Inferior parietal cortex (tissue), 1 donor: ENCODE data around the gene PSEN1.

Source experiments
- DNase-seq: peaks from one replicate; pipeline ENCODE4 v3.0.0-alpha.2; 2016; ENCODE audit errors: extremely low spot score

The PSEN1 gene

GRCh38 chr14:73253721-73254120 lies 117.4 kb downstream of the PSEN1 start:
- no peak for DNase-seq

- DNase-seq, result no peak
These were observed 118.1 kb downstream of the PSEN1 start for GRCh38 chr14:73254247-73255004.

GRCh38 chr14:73255005-73255400 lies 118.7 kb downstream of the PSEN1 start:
- no peak for DNase-seq

GRCh38 chr14:73255693-73256225 lies 119.5 kb downstream of the PSEN1 start:
- DNase-seq, result no peak

- no peak for DNase-seq
These were observed 121.8 kb downstream of the PSEN1 start for GRCh38 chr14:73258076-73258475.

- DNase-seq, result no peak
These were observed 122.7 kb downstream of the PSEN1 start for GRCh38 chr14:73258845-73259611.

GRCh38 chr14:73259837-73260236 lies 123.5 kb downstream of the PSEN1 start:
- no peak for DNase-seq

- no peak for DNase-seq
These were observed 124.3 kb downstream of the PSEN1 start for GRCh38 chr14:73260574-73260973.

- no peak for DNase-seq
These were observed 124.8 kb downstream of the PSEN1 start for GRCh38 chr14:73261075-73261474.

- no peak for DNase-seq
These were observed 125.5 kb downstream of the PSEN1 start for GRCh38 chr14:73261520-73262426.

GRCh38 chr14:73262427-73263183 lies 126.3 kb downstream of the PSEN1 start:
- no peak for DNase-seq

GRCh38 chr14:73263606-73264005 lies 127.3 kb downstream of the PSEN1 start:
- DNase-seq, result no peak

GRCh38 chr14:73264080-73264884 lies 128.0 kb downstream of the PSEN1 start:
- no peak for DNase-seq

GRCh38 chr14:73264885-73265720 lies 128.8 kb downstream of the PSEN1 start:
- DNase-seq, result no peak

- DNase-seq, result no peak
These were observed 129.4 kb downstream of the PSEN1 start for GRCh38 chr14:73265721-73266046.

- DNase-seq, result no peak
These were observed 130.0 kb downstream of the PSEN1 start for GRCh38 chr14:73266317-73266716.

GRCh38 chr14:73267474-73267873 lies 131.2 kb downstream of the PSEN1 start:
- DNase-seq, result no peak

- DNase-seq, result no peak
These were observed 133.6 kb downstream of the PSEN1 start for GRCh38 chr14:73269729-73270531.

GRCh38 chr14:73272393-73272792 lies 136.1 kb downstream of the PSEN1 start:
- DNase-seq, result no peak
